NCI-H2196 (cell line): ENCODE measurements around the gene IGLON5.

Experiments used
- DNase-seq: peaks from one replicate; lab custom pipeline; 2025; ENCODE audit not compliant: unreplicated experiment; lab: John Stamatoyannopoulos, UW

The IGLON5 gene

DNA sequence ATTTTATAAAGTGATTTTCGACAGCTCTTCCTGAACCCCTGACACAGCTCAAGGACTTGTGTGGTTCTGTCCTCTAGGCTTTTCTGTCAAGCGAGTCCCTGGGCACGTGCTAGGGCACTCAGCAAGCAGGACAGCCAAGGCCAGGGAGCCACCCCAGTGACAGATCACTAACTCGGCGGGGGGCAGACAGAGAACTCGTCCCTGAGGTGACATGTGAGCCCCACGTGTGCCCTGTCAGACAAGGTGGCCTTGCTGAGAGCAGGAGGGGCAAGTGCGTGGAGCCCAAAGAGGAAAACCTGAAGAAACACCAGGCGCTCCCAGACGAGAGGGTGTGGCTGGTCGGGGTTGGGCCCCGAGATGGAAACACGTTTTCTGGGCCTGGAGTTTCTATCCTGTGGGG is 49.8 kb downstream of the IGLON5 start:
- no peak for DNase-seq

DNA sequence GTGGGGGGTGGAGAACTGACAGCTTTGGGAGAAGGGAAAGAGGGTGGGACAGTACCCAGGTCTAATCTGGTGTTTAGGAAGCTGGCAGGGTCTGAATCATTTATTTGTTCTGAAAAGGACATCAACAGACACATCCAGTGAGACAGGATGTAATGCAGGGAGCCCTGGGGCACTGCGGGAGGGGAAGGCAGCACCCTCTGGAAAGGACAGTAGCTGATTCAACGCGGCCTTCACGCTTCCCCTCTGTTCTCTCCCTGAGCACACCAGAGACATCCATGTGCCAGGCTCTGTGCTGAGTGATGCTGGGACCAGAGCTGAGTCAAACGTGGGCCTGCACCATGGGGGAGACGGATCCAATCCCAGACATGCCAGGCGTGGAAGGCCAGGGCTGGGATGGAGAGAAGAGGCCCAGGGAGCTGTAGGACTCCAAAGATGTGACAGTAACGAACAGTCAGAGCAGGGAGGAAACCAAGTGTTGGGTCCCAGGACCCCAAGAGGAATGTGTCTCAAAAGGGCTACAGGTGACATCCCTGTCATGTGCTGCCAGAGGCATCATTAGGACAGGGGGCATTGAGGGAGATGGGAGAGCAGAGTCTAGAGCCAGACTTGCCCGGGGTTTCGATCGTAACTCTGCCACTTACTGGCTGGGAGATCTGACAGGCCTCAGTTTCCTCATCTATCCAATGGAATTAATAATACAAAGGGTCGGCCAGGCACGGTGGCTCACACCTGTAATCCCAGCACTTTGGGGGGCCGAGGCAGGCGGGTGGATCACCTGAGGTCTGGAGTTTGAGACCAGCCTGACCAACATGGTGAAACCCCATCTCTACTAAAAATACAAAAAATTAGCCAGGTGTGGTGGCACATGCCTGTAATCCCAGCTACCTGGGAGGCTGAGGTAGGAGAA is 53.0 kb downstream of the IGLON5 start:
- DNase-seq: no peak

DNA sequence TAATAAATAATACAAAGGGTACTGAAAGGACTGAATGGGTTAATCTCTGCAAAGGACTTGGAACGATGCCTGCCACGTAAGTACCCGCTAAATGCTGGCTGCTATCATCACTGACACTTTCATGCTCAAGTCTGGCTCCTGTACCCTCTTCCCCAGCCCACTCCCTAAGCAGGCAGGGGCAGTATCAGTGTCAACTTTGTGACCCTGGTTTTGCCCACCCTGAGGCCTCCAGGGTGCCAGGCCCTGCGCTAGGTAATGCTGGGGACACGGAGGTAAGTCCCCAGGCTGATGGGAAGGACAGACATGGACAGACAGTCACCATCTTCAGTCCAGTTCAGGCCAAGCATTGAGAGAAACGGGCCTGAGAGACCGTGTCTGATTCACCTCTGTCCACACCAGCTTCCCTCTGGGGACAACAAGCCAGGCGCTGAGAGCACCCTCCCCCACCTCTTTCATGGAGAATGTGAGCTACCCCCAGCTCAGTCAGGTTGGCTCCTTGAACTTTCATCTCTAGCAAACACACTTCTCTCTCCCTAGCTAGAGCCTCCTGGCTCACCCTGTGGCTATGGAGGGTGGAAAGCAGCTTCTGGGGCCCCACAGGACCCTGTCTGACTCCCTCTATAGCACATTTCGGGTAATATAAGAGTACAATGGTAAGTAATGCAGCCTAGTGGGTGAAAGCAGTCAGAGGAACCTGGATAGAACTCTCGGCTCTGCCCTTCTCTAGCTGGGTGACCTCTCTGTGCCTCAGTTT is 53.9 kb downstream of the IGLON5 start:
- no peak for DNase-seq

DNA sequence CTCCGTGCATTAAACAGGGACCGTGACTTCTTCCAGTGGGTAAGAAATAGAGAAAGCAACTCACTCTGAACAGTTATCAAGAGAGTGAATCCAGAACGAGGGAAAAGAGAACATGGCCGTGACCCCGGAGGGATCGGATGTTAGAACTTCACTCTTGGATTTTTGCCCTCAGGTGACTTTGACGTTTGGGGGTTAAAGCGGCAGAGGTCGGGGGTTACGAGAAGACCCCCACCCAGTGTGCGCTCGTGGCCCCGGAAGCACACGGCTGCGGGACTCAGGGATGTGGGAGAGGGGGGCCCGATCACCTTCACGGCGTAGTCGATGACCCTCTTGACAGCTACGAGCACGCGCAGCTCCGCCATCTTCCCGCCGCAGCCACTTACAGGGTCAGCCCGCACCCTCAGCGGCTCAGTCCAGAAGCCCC is 54.5 kb downstream of the IGLON5 start, which contains the start of gene ETFB:
Gene ETFB, minus strand, starts transcription at position 424 of the 424 bp plus-strand sequence. Its CDS starts 62 bp downstream, at position 362.
- no peak for DNase-seq

DNA sequence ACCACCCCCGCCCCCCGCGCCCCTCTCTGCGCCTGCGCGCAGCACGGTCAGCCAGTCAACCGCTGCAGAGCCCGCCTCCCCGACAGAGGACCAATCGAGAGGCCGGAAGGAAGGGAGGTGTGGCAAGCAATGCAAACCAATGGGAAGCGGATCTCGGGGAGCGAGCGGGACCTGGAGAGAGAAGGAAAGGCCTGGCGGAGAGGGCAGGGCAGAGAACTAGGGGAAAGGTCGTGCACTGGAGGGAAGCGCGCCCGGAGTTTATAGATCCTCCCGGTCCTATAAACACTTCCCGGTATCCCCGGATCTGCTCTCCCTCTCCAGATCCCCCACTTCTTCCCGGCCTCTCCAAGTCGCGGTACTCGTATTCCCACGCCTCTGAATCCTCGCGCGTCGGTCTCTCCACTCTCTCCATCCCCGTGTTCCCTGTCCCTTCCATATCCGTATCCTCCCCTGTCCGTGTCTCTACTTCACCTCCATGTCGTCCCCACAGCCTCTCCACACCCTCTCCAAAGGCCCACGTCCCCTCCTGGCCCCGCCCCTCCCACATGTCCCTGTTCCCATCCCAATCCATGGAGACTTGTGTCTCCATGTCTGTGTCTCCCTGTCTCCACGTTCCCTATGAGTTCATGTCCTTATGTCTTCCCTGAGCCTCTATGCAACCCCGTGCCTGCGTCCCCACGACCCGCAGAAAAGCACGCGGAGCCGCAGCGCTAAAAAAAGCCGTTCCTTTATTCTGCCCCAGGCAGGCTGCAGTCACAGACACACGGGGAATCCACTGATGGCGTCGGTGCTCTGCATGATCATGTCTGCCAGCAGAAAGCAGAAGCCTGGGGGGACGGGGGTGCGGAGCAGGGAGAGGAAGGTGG is 55.2 kb downstream of the IGLON5 start:
- no peak for DNase-seq

DNA sequence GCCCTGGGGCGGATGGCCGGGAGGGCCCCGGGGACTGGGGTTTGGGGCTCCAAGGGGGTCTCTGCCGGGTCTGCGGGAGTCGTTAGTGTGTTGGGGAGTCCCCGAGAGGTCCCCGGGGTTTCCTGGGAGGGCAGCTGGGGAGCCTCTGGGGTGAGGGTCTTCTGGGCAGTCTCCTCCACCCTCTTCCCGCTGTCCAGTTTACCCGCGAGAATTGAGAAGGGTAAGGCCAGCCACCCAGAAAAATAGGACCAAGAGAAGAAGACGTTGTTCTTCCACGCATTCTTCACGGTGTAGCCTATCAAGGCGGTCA is 55.8 kb downstream of the IGLON5 start:
- DNase-seq: no peak

DNA sequence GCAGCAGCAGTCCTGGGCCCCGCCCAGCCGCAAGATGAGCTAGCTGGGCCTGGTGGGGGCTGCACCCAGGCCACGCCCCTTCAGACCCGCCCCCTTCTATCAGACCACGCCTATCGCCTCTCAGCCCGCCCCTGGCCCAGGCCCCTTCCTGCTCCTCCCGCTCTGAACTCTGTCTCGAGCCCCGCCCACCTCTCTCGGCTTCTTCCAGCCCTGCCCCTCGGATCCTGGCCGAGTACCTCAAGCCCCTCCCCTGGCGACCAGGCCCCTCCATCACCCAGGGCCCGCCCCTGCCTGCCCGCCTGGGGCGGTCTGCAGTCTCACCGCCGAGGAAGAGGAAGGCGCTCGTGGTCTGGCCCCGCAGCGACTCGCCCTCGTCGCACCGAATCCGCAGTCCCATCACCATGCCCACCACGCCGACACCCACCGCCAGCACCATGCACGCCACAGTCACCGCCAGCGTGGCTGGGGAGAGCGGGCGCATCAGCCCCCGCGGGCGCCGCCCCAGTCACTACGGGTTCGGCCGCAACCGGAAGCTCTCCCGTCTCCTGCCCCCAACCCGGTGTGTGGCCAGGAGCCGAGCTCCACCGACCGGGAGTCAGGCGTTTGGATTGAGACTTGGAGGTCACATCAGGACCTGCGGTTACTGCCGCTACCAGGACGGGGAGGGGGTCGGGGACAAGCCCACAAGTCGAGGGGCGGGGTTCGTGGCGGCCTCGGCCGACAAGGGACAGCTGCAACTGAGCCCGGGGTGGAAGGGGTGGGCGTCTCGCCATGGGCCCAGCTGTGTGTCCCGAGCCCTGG is 56.3 kb downstream of the IGLON5 start:
- DNase-seq: no peak

DNA sequence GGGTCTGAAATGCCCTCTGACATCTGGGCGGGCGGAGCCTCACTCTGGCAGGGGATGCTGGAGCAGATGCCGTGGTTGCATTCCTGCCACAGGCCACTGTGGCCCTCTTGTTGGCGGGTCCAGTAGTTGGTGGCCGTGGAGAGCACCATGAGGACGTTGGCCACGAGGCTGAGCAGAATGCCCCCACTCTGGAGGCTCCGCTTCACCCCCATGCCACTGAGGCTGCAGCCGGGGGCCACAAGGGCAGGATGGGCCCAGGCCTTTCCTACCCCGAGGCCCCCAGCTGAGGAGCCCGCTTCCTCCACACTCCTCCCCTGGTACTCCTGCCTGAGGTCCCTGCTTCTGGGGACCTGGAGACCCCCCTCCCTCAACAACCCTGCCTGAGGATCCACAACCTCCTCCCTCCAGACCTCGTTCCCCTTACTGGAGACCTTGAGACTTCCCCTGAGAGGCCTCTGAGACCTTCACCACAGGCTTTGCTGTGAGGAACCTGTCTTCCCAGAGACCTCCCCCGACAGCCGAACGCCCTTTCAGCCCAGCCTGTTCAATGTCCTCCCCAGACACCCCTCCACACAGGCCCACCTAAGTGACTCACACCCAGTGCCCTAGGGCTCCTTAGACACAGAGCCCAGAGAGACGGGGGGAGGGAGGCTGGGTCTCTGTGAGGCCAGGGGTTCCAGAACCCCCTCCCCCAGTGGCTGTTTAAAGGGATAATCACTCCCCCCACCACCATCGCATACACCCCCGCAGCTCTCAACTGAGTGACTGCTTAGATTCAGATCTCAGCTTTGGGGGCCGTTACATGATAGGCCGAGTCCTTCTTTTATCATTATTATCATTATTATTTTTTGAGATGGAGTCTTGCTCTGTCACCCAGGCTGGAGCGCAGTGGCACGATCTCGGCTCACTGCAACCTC is 57.2 kb downstream of the IGLON5 start, which contains the start of gene CLDND2:
Gene CLDND2, minus strand, starts transcription at position 638 of the 917 bp plus-strand sequence. Its CDS starts 426 bp downstream, at position 212.
- DNase-seq: no peak

DNA sequence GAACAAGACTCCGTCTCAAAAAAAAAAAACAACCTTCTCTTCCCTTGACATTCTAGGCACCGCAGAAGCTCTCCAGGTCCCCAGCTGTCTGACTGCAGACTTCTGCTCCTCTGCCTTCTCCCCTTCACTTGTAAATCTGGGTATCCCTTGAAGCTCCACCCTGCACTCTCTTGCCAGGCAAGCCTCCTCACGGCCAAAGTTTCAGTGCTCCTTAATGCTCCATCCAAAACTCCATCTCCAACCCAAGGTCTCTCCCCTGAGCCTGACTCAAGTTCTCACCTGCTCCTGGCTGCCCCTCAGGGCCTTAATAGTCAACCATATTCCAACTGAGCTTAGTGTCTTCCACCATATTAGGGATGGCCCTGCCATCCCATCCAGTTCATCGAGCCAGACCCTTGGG is 58.8 kb downstream of the IGLON5 start:
- DNase-seq: no peak

DNA sequence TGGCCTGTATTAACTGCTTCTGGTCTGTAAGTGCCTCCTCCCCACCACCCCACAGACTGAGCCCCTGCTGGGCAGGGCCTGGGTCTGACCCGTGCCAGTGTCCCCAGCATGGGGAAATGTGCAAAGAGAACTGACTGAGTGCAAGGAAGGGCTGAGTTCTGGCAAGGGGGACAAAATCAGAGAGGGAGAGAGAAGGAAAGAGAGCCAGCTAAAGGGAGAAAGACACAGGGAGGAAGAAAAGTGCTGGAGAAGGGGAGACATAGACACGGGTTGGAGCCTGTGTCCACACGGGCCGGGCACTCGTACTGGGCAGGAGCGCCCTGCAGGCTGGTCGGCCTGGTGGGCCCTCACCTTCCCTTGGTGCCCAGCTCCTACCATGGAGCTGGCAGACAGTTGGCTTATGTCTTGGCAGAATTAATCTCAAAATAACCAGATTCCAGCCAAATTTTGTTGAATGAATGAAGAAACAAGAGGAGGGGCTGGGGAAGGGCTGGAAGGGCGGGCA is 59.8 kb downstream of the IGLON5 start:
- no peak for DNase-seq

DNA sequence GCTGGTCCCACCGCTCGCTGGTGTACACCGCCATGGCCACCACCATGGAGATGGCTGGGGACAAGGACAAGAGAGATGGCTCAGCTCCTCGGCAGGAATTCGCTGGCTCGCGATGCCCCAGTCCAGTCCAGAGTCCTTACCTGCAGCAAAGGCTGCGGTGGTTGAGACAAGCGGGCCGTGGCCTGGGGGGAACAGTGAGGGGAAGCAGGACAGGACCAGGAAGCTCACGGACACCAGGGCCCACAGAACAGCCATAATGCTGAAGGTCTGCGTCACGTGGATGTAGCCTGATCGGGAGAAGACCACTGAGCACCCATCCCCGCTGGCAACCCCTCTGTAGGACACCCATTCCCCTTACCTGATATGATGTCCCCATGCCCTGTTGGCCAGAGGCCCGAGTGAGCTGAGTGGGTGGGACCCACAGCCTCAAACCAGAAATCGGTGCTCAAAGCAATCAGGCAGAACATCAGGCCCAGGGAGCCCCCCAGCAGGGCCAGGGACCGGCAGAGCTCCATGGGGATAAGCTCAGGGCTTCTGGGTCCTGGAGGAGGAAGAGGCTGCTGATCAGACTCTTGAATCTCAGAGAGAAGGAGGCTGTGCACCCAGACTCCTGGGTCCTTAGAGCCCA is 60.7 kb downstream of the IGLON5 start:
- no peak for DNase-seq

DNA sequence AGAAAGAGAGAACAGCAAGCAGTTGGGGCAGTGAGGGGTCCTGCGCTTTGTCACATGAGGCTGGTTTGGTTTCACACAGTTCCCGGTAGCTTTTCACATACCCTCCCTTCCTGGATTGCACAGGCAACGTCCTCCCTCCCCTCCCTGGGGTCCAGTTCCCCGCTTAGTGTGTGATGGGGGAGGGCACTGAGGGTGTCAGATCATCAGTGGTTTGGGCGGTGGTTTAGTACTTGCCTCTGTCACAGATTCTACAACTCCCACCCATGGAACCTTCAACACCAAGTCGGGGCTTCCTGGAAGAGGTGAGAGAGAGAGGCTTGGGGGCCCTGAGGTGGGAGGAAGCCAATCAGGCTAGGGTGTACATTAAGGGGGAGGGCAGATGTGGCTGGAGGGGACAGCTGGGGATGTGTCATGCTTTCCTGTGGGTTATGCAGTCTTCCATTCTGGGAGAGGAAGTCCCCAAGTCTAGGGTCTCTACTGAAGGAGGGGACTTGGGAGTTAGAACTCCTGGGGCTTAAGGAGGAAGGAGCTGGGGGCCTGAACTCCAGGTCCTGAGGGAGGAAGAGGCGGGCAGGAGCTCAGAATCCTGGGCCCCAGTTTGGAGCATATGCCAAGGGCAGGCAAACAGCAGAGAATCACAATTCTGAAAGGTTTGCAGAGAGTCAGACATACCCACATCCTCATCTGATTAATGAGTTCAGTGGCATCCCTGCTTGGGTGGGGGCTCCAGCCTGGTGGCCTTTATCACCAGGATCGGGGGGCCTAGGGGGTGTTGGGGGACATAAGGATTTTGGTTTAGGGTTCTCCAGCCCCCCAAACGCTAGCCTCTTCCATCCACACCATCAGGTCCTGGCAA is 61.4 kb downstream of the IGLON5 start, which contains the start of gene NKG7:
Gene NKG7, minus strand, starts transcription at position 6 of the 856 bp plus-strand sequence. CDS start 119 bp downstream, outside the sequence.
- no peak for DNase-seq

DNA sequence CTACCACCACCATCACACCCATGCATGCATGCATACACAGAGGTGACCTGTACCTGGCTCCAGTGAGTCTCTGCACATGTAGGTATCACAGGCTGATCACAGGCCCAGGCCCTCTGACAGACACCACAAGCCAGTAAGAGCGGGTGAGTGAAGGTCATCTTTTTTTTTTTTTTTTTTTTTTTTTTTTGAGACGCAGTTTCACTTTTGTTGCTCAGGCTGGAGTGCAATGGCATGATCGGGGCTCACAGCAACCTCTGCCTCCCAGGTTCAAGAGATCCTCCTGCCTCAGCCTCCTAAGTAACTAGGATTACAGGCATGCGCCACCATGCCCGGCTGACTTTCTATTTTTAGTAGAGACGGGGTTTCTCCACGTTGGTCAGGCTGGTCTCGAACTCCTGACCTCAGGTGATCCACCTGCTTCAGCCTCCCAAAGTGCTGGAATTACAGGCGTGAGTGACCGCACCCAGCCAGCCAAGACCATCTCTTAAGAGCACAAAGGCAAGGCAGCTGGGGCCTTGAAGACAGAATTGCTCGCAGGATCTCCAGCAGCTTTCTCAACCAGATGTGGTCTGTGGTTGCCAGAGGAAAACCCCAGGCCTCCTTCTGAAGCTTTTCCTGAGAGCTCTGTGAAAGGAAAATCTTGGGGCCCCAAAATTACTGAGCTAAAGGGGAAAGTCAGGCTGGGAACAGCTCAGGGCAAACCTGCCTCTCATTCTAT is 64.2 kb downstream of the IGLON5 start:
- no peak for DNase-seq

DNA sequence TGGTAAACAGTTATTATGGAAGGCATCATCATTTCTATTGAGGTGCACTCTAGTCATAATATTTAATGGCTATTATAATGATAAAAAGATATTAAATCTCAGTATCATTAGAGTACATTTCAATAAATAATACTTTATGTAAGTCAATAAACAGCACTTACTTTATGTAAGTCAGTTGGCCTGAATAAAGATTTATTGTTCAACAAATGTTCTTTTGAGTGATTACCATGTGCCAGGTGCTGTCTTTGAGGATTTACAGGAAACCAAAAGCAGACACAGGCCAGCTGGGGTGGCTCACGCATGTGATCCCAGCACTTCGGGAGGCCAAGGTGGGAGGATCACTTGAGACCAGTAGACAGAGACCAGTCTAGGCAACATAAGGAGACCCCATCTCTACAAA is 66.0 kb downstream of the IGLON5 start:
- no peak for DNase-seq

DNA sequence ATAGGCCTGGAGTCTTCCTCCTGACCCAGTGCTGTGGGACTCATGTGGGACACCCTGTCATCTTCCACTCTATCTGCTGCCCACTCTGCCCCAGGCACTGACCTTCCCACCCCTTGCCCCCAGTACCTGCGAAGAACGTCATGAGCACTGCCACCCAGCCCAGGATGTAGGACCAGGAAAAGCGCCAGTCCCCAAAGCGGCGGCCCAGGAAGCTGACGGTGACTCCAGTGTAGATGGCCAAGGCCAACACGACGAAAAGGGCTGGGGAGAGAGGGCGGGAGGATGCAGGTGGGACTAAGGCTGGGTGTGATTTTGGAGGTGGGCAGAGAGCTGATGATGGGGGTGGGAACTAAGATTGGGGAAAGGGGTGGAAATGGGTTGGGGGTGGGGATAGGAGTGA is 68.9 kb downstream of the IGLON5 start:
- no peak for DNase-seq
